CD1c-positive myeloid dendritic cell (primary cell): ENCODE results near the gene MIXL1.
"Not testable (repeated sequence)": the region's sequence is repeated elsewhere in the genome, so short reads cannot be mapped to it uniquely, and the experiment has no call there.

ENCODE experiments used
- DNase-seq: peaks from one replicate; pipeline ENCODE4 v3.0.0-alpha.2; 2016; ENCODE audit errors: extremely low spot score

Gene MIXL1

DNA sequence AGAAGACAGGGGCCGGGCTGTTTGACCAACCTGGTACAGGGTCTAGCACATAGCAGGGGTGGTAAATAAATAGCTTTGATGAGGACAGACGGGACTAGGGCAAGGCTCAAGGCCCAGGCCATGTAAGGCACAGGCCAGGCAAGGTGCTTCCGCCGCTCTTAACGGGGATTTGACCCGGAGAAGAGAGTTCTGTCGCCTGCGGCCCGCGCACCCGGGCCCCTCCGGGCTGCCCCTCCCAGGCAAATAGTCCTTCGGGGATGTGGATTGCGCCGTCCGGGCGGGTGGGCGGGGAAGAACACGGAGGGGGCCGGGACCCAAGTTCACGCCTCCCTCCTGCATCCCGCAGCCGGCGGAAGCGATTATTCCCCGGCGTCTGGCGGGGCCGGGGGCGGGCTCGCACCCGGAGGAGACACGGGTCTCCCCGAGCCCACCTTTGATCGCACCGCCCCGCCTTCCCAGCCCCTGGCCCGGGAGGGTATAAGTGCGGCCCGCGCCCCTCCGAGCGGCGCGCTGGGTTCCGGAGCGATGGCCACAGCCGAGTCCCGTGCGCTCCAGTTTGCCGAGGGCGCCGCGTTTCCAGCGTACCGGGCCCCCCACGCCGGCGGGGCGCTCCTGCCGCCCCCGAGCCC is at the start of gene MIXL1:
Gene MIXL1, plus strand, starts transcription at position 508 of the 629 bp plus-strand sequence. Its CDS starts 18 bp downstream, at position 526.
- DNase-seq = no peak

DNA sequence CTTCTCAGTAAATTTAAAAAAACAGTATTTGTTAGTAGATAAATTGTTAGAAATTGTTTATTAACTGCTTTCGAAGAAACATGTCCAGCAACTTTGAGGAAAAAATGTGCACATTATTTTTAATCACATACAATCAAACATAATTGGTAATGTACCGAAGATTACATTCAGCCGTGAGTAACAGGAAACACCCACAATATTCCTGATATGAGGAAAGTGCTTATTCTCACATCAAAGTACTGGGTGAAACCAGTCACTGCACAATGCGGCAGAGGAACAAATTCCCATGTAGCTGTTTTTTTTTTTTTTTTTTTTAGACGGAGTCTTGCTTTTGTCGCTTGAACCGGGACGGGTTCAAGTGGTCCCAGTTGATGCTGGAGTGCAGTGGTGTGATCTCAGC is 46.6 kb upstream of the MIXL1 start:
- DNase-seq = no peak

DNA sequence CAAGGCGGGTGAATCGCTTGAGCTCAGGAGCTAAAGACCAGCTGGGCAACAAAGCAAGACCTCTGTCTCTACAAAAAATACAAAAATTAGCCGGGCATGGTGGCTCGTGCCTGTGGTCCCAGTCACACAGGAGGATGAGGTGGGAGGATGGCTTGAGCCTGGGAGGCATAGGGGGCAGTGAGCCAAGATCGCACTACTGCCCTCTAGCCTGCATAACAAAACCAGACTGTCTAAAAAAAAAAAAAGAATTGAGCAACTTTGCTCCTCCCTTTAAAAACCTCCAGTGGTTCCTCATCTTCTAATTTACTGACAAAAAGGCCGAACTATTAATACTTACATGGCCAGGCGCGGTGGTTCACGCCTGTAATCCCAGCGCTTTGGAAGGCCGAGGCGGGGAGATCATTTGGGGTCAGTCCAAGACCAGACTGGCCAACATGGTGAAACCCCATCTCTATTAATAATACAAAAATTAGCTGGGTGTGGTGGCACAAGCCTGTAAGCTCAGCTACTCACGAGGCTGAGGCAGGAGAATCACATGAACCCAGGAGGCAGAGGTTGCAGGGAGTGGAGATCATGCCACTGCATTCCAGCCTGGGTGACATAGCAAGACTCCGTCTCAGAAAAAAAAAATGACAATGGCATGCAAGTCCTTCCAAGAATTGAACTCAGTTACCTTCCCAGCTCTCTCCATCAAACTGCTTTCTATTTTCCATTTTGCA is 41.3 kb upstream of the MIXL1 start:
- peak; percentile 76 for DNase-seq

DNA sequence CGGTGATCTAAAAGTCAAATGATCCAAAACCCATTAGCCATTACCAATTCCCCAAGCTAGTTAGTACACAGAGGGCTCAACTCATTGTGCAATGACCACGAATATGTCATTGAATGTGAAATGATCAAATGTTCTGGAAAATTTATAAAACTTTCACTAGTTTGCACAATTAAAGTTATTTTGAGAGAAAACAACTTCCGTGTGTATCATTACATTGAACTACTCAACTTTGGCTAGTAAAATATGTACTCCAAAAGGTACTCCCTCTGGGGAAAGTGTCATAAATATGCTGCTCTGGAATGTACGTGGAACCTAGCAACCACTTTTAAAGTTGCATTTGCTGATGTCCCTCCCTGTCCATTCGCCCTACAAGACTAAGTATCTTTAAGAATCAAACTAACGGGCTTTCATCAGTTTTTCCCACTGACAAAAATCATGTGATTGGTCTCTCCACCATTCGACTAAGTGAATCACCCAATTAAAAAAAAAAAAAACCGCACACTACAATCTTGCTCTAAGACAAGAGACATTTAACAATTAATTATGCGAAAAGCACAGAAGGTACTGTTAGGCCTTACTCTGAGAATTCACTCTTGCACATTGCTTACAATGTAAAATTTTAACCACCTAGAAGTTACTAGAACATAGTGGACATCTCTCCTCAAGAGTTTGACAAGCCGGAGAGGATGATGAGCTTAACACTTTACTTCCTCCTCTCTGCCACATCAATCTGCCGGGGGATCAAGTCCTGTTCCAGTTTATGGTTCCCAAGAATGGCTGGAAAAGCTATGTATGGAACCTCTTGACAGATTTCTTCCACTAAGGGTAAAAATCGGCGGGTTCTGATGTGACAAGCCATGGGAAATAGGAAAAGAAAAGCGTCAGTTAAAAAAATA is 38.1 kb upstream of the MIXL1 start:
- DNase-seq = peak; percentile 9

DNA sequence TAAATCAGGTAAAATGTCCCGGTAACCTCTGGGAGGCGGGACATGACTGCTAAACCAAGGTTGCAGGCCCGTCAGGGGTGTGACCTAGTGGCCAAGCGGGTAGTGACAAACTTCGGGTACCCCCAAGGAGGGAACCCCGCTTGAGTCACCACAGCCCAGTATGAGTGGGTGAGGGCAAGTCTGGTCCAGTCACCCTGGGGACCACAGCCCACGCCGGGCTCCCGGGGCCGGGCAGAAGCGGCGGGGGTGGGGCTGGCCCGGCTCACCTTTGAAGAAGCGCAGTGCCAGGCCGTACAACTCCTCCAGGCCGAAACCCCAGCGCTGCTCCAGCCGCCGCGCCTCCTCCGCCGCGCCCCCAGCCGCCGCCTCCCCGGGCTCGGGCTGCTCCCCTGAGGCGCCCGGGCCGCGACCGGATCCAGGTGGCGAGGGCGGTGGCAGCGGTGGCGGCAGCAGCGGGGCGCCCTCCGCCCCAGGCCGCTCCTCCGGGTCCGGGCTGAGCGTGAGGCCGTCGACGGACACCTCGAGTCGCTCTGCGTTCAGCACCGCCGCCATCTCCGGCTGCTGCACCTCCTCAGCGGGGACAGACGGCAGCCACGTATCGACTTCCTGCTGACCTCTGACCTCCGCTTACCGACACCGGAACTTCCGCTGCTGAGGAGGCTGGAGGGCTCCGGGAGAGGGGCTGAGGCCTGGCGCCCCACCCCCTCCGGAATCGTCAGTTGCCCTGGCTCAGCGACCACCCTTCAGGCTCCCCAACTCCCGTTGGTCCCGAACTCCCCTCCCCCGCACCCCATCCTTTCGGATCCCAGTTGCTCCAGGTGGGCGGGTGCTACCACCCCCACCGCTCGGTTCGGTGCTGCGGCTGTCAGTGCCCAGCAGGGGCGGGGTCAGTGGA is 37.1 kb upstream of the MIXL1 start, which contains the start of gene ACBD3:
Gene ACBD3, minus strand, starts transcription at position 618 of the 895 bp plus-strand sequence. Its CDS starts 66 bp downstream, at position 552.
- peak; percentile 86 for DNase-seq

DNA sequence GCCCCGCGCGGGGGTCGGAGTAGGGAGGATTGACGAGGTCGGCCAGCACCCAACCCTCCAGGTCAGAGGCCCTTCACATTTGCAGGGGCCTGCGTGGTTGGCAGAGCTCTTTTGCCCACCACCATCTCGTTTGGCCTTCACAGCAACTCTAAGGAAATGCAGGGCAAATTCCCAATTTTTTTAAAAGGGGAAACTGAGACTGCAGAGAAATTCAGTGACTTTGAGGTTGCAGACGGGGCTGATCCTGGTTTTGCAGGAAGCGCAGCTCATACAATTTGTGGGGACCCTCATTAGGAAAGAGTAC is 36.5 kb upstream of the MIXL1 start:
- DNase-seq = no peak

DNA sequence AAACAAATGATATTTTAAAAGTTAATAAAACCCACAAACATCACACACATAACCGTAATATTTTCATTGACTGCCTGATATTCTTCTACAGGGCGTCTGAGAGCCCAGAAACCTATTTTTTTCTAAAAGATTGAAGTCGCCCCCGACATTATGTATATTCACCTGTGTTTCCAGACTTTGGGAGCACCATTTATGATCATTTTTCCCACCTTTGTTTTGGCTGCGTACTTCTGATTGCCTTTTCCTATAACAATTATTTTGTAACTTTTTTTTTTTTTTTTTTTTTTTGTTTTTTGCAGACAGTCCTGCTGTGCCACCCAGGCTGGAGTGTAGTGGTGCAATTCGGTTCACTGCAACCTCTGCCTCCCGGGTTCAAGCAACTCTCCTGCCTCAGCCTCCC is 36.1 kb upstream of the MIXL1 start:
- DNase-seq = no peak

DNA sequence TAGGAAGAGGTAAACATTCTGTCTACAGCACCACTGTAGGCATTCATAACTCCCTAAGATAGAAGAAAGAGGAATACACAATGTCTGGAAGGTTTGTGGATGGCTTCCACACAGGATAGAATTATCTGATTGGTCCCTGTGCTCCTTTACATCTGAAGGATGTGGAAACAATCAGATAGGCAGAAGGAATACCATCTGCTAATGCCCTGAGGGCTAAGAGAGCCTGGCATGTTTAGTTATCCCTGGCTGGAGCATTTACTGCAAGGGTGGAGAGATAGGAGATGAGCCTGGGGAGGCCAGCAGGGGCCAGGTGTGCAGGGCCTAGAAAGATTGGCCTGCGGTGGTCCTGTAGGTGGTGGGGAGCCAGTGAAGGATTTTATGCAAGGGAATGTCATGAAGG is 28.3 kb upstream of the MIXL1 start:
- no peak for DNase-seq

DNA sequence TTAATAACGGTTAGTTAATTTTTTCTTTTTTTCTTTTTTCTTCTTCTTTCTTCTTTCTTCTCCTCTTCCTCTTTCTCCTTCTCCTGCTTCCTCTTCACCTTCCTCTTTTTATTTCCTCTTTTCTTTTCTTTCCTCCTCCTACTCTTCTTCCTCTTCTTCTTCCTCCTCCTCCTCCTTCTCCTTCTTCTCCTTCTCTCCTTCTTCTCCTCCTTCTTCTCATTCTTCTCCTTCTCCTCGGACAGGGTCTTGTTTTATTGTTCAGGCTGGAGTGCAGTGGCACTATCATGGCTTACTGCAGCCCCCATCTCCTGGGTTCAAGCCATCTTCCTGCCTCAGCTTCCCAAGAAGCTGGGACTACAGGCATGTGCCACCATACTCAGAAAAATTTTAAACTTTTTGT is 23.5 kb upstream of the MIXL1 start:
- DNase-seq = no peak

DNA sequence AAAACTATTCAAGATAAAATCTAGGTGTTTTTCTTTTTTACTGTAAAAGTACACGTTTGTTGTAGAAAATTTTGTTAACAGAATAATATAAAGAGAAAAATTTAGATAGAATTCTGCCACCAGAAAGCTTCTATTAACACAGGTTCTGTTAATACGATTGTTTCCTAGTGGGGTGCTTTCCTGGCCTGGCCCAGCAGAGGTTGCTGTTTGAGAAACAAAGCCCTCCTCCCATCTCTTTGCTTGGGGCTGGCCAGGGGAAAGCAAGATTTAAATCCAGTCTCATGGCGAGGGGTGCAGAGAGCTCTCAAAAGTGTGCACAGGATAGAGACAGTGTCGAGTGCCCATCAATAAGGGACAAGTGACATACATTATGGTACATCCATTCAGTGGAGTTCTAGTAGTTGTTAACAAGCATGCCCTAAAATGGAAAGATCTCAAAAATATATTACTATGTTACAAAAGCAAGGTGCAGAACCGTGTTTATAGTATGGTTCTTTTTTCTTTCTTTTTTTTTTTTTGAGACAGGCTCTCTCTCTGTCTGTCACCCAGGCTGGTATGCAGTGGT is 22.4 kb upstream of the MIXL1 start:
- no peak for DNase-seq

DNA sequence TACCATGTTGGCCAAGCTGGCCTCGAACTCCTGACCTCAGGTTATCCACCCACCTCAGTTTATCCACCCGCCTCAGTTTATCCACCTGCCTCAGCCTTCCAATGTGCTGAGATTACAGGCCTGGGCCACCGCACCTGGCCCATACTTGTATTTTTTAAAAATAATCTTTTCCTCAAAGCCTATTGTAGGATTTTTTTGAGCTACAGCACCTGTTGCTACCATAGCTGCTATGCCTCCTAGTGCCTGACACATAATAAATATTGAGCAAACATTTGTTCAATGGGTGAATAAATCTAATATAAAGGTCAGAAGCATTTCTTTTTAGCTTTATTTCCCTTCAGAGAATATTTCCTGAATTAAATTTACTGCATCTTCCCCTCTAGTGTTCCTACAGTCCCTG is 21.2 kb upstream of the MIXL1 start:
- DNase-seq = no peak

DNA sequence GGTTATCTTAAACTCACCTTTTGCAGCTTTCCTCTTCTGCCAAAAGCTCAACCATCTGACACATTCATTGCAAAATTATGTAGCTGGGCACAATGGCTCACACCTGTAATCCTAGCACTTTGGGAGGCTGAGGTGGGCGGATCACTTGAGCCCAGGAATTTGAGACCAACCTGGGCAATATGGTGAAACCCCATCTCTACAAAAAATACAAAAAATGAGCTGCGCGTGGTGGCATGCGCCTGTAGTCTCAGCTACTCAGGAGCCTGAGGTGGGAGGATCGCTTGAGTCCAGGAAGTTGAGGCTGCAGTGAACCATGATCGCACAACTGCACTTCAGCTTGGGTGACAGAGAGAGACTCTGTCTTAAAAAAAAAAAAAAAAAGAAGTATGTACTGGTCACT is 20.8 kb upstream of the MIXL1 start:
- not testable (repeated sequence) for DNase-seq

DNA sequence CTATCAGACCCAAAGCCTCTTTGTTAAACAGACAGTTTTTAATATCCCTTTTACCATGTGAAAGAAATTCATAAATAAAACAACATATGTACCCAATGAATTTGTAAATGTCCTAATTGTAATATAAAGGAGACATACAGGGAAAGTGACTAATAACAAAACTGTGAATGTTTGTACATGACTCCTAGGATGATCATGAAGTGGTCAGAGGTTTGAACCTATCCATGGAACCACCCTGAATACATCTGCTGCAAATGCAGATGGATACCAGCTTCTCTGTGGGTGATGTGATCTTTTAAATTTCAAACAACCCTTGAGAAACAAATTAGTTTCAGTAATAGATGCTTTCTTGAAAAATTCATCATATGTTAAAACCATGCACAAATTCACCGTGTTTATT is 20.2 kb upstream of the MIXL1 start:
- DNase-seq = no peak

DNA sequence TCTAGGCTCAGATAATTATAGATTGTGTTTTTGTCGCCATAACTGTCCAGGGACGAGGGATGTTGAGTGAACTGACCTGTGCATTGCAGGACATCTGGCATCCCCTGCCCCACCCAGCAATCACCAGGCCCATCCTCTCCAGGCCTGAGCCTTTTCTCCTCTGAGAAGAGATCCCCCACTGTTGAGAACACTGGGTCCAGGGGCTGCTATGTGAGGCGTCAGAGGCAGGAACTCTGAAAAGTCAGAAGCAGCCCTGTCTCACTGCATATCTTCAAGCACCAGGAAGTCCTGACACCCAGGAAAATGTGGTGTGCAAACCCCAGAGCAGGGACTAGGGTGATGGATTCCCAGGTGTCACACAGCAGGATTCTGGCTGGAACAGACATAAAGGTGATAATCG is 19.8 kb upstream of the MIXL1 start:
- DNase-seq = no peak

DNA sequence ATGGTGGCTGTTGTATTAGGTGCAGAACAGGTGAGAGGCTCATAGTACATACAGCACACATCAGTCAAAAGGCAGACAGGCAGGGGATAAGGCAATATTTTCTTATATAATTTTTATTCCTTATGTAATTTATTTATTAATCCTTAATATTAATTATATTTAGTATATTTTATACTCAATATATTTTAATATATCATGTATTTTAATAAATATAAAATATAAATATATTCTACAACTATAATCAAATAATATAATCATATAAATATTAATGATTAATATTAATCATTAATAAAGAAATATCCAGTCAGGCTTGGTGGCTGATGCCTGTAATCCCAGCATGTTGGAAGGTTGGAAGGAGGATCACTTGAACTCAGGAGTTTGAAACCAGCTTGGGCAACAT is 19.3 kb upstream of the MIXL1 start:
- DNase-seq = no peak

DNA sequence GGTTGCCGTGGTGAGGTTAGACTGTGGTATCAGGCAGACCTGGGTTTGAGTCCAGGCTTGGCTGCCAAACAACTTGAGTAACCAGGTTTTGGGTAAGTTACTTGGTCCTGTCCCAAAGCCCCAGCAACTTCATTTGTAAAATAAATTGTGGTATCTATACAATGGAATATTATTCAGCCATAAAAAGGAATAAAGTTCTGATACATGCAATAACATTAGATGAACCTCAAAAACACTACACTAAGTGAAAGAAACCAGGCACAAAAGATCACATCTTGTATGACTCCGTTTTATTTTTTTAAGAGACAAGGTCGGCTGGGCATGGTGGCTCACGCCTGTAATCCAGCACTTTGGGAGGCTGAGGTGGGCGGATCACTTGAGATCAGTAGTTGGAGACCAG is 16.4 kb upstream of the MIXL1 start:
- no peak for DNase-seq

DNA sequence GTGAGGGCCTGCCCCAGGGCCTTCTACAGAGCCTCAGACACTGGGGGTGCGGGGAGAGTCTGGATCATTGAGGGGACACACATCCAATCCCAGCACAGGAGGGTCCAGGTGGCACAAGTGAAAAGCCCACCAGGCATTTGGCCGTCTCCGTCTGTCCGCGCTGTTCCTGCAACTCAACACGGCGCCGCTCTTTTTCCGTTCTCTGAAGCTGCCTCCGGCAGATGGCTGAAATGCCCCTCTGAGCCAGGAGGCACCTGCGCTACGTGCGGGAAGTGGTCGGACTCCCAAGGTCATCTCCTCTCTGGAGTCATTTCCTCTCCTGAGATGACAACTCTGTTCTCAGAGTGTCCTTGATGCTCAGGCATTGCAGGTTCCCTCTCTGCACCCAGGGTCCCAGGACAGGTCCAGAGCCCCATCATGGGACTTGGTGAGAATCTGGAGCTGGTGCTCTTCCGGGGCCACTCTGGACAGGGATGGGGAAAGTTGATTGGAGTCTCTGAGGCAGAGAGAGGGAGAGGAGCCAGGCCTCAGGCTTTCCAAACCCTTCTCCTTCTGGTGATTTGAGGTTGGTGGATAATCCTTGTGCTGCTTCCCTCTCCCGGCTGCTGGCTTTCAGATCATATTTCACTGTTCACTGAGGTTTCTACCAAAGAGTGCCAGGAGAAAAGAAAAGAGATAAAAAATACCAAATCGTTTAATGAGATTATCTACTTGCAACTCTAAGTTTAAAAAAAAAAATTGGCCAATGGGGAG is 14.0 kb upstream of the MIXL1 start:
- DNase-seq = no peak

DNA sequence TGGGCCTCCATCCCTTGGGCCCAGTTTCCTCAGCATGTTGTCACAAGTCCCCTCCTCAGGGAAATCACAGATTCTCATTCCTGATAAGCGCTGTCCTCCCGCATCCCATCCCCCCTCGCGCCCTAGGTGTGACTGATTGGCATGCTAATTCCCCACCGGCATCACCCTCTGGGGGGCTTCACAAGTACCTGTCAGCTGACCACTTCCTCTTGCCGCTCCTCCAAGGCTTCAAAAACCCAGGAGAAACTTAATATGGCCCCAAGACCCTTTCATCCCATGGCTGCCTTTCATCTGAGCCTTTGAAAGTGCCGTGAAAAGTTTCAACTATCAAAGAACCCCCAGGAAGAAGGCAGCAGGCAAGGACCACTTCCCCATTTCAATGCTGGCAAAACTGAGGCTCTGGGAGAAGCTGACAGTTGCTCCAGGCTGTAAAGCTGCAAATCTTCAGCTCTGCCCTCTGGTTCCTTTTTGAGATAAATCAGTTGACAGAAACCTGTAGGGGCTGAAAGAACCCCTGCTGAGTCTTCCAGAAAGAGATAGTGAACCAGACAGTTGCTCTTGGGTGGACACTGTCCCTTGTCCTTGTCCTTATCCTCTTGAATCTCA is 12.8 kb upstream of the MIXL1 start:
- DNase-seq = no peak

DNA sequence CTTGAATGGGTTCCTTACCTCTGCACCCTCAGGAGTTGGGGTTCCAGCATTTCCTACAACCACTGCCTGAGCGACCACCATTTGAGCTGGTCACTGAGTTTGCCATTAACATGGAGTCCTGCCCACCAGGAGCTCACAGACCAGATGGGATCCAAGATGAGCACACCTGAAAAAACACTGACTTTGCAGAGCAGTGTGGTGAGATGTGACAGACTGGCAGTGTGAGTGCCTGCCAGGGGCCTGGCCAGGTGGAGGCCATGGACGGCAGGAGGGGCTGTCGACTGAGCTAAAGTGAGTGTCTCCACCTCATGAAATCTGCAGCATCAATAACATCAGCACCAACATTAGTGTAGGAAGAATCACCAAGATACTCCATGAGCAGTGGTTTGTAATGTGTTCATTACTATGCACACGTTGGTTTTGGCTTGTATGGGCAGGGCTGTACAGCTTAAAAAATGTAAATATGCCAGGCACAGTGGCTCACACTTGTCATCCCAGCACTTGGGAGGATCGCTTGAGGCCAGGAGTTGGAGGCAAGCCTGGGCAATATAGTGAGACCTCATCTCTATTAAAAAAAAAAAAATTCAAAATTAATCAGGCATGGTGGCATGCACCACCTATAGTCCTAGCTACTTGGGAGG is 12.2 kb upstream of the MIXL1 start:
- DNase-seq = no peak

DNA sequence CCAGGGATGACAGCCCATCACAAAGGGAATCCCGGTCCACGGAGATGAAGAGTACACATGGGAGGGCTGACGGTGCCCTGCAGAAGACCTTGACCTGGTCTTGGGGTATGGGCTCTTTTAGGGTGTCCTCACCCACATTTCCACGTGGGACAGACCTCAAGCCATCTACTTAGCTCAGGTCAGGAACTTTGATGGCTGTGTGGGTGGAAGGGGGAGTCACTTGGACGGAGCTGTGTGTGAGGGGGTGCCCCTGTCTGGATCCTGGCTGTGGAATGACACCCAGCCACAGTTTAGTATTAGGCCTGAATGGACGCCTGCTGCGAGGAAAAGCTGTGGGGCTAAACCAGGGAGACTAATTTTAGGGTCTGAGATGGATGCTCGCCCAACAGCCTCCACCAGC is 10.9 kb upstream of the MIXL1 start:
- DNase-seq = no peak
